Activated naive CD4-positive, alpha-beta T cell treated with anti-CD3 and anti-CD28 coated beads, Interleukin-2, amount 10 ng/mL, durations not matched to agents 7 days and 5 days (primary cell): ENCODE results near the gene AGFG1.

Source experiments
- CTCF ChIA-PET: fragments of 350-600 bp; sonication (Branson Sonifier 250); formaldehyde crosslinking; loops from one replicate; lab custom pipeline; 2021; ENCODE audit warnings: antibody characterized with exemption; lab: Charles Lee
- DNase-seq: peaks from one replicate; pipeline ENCODE4 v3.0.0-alpha.2; 2020
- H3K27ac Mint-ChIP-seq: one replicate; pipeline ENCODE4 v1.8.0; 2021; ENCODE audit warnings: mild to moderate bottlenecking, moderate library complexity, mixed read lengths
- H3K27me3 Mint-ChIP-seq: one replicate; pipeline ENCODE4 v1.8.0; 2021; ENCODE audit warnings: mild to moderate bottlenecking, mixed read lengths
- H3K36me3 Mint-ChIP-seq: one replicate; pipeline ENCODE4 v1.8.0; 2021; ENCODE audit warnings: mixed read lengths
- H3K4me1 Mint-ChIP-seq: one replicate; pipeline ENCODE4 v1.8.0; 2021; ENCODE audit warnings: mixed read lengths
- H3K4me3 Mint-ChIP-seq: one replicate; pipeline ENCODE4 v1.8.0; 2021; ENCODE audit warnings: mild to moderate bottlenecking, moderate library complexity, mixed read lengths
- H3K9me3 Mint-ChIP-seq: one replicate; pipeline ENCODE4 v1.8.0; 2021; ENCODE audit warnings: mixed read lengths

AGFG1 gene

DNA sequence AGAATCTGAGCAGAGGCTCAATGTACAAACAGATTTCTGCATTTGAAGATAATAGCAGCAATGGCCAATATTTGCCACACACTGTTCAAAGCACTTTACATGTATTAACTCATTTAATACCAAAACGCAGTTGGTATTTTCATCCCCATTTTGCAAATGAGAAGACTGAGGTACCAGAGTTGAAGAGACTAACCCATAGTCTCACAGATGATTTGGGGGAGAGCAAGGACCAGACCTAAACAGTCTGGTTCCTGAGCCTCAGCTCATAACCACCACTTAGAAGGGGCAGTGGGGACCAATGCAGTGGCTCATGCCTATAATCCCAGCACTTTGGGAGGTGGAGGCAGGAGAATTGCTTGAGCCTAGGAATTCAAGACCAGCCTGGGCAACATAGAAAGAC is 18.1 kb upstream of the AGFG1 start:
- no peak overlapping the region for H3K4me3 Mint-ChIP-seq
- DNase-seq, result no peak
- H3K27ac Mint-ChIP-seq, result no peak overlapping the region
- CTCF ChIA-PET, result no interaction called here
- H3K4me1 Mint-ChIP-seq, result peaks cover 5% of the 10 kb centered on the region
- H3K36me3 Mint-ChIP-seq, result no peaks in the 10 kb centered on the region
- H3K27me3 Mint-ChIP-seq, result peaks cover 4% of the 10 kb centered on the region
- H3K9me3 Mint-ChIP-seq, result no peaks in the 10 kb centered on the region

DNA sequence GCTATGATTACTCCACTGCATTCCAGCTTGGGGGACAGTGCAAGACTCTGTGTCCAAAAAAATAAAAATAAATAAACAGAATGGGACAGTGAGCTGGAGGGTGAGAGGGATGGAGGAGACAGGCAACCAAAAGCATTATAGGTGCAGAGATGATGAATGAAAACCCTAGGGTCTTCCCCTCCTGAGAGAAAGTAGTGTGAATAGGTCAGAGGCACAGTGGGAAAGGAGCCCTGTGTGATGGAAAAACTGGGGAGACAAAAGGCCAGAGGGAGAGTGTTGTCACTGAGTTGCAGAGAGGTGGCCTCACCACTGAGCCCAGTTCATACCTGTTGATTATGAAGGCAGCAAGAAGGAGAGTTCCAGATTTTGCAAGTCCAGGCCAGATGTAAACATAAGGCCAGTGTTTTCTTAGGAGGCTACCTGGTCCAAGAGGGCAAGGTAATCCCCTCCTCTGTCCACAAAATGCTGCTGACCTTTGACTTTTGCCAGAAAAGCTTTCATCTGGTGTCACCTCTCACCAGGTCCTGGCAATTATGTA is 17.6 kb upstream of the AGFG1 start:
- no peaks in the 10 kb centered on the region for H3K9me3 Mint-ChIP-seq
- H3K4me1 Mint-ChIP-seq, result peaks cover 7% of the 10 kb centered on the region
- peak overlapping the region; percentile 14 for H3K27ac Mint-ChIP-seq
- no peaks in the 10 kb centered on the region for H3K36me3 Mint-ChIP-seq
- CTCF ChIA-PET, result no interaction called here
- H3K27me3 Mint-ChIP-seq, result no peaks in the 10 kb centered on the region
- H3K4me3 Mint-ChIP-seq, result no peak overlapping the region
- DNase-seq, result no peak

DNA sequence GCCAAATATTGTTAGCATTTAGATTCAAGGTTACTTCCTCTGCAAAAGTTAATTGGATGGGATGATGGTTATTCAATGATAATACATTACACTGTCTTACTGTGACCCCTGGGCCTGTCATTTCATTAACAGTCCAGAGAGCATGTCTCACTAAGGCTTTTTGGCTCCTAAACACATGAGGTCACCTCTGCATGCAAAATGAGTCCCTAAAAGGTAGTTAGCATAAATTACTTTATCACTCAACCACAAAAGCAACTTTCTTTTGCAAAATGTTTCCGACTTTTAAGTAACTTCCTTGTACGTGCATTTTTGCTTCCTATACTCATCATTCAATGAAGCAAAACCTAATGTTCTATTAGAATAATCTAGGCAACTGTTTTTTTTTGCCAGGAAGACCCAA is 16.8 kb upstream of the AGFG1 start:
- DNase-seq, result no peak
- no peaks in the 10 kb centered on the region for H3K9me3 Mint-ChIP-seq
- H3K4me1 Mint-ChIP-seq, result peaks cover 13% of the 10 kb centered on the region
- H3K4me3 Mint-ChIP-seq, result no peak overlapping the region
- no peaks in the 10 kb centered on the region for H3K27me3 Mint-ChIP-seq
- H3K36me3 Mint-ChIP-seq, result no peaks in the 10 kb centered on the region
- CTCF ChIA-PET, result no interaction called here
- no peak overlapping the region for H3K27ac Mint-ChIP-seq

DNA sequence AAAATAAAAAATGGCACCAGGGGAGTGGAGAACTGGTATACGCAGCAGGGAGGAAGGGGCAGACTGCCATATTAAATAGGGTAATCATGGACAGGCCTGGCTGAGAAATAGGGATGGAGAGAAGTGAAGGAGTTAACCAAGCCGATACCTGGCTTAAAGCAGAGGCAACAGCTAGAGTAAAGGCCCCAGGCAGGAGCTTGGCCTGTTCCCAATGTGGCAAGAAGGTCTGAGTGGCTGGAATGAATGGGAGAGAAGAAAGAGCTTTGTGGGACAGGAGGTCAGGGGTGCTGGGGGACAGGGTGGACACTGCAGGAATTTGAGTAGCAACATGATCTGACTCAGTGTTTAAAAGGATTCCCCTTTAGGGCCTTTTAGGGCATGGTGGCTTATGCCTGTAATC is 15.9 kb upstream of the AGFG1 start:
- Mint-ChIP-seq H3K4me3 (no peak overlapping the region), H3K27me3 (no peaks in the 10 kb centered on the region), H3K27ac (no peak overlapping the region), H3K9me3 (no peaks in the 10 kb centered on the region), H3K36me3 (no peaks in the 10 kb centered on the region), H3K4me1 (peaks cover 21% of the 10 kb centered on the region)
- DNase-seq, result no peak
- CTCF ChIA-PET, result no interaction called here

DNA sequence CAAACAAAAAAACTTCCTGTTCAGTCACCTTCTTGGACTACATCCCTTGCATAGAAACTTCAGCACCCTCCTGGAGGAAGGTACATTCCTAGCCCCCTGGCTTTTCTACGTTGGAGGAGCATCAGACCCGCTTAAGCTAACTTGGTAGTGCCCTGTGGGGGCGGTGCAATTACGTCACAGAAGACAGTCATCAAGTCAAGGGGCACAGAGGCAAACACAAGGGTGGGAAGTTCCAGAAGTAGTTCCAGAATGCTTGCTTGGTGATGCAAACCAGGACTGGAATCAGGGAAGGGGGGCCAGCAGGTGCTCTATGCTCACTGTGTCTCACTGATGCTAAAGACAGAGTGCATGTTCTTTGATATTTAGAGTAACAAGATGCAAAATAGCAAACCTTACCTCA is 15.2 kb upstream of the AGFG1 start:
- H3K27me3 Mint-ChIP-seq, result no peaks in the 10 kb centered on the region
- DNase-seq, result no peak
- H3K27ac Mint-ChIP-seq, result no peak overlapping the region
- CTCF ChIA-PET, result no interaction called here
- H3K36me3 Mint-ChIP-seq, result no peaks in the 10 kb centered on the region
- peaks cover 26% of the 10 kb centered on the region for H3K4me1 Mint-ChIP-seq
- no peaks in the 10 kb centered on the region for H3K9me3 Mint-ChIP-seq
- no peak overlapping the region for H3K4me3 Mint-ChIP-seq

DNA sequence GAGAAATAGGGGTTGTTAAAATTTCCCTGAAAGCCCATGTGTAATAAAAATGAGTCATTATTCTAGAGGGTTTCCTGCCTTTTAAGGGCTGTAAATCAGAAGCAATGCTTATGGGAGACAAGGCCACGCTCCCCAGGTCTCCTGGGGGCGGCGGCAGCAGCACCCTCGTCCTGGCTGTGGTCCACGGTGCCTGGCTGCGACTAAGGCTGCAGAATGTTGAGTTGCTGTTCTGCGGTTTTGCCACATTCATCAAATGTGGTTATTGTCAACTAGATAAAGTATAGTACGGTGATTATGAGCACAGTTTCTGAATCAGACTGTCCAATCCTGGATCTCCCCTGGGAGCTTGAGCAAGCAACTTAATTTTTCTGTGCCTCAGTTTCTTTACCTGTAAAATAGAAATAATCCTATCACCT is 11.9 kb upstream of the AGFG1 start:
- Mint-ChIP-seq H3K27ac (peak overlapping the region; percentile 13), H3K4me3 (no peak overlapping the region), H3K4me1 (peaks cover 59% of the 10 kb centered on the region), H3K9me3 (no peaks in the 10 kb centered on the region), H3K36me3 (no peaks in the 10 kb centered on the region), H3K27me3 (no peaks in the 10 kb centered on the region)
- CTCF ChIA-PET, result no interaction called here
- DNase-seq, result peak; percentile 64

DNA sequence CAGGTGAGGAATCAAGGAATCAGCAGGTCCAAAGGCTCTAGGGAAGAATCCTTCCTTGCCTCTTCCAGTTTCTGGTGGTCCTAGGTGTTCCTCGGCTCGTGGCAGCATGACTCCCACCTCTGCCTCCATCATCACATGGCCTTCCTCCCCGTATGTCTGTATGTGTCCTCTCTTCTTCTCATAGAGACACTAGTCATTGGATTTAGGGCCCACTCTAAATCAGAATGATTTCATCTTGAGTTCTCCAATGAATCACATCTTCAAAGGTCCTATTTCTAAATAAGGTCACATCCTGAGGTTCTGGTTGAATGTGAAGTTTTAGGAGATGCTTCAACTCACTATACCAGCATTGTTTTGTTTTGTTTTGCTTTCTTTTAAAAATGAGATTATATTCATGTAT is 11.1 kb upstream of the AGFG1 start:
- no peaks in the 10 kb centered on the region for H3K27me3 Mint-ChIP-seq
- H3K27ac Mint-ChIP-seq, result peak overlapping the region; percentile 38
- no peak overlapping the region for H3K4me3 Mint-ChIP-seq
- H3K4me1 Mint-ChIP-seq, result peaks cover 67% of the 10 kb centered on the region
- no peak for DNase-seq
- H3K36me3 Mint-ChIP-seq, result no peaks in the 10 kb centered on the region
- no peaks in the 10 kb centered on the region for H3K9me3 Mint-ChIP-seq
- CTCF ChIA-PET, result interaction anchor here (1.3 kb wide), 1 partner anchor 305 kb away, joined by 3 read pairs; no protein-coding TSS in a partner anchor

DNA sequence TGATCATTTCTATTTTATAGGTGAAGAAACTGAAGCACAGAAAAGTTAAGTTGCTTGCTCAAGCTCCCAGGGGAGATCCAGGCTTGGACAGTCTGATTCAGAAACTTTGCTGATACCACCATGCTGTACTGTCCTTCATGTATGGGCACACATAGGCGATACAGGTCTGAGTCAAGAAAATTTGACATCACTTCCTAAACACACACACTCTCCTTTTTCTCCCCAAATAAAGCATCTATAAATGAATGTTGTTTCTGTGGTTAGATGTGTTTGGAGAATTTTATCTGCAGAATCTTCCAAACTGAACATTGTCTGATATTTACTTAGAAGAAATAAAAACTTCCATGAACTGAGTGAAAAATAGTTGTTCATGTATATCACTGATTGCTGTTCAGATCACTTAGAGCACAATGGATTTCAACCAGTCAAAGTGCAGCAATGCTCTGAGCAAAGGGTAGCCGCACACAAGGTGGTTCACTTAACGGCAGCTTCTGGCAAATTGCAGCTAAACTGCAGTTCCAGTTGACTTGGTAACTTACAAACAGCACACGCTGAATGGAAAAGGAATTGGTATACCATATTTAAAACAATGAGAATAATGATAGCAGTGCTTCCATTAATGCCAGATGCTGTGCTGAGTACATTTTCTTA is 10.0 kb upstream of the AGFG1 start:
- DNase-seq, result no peak
- CTCF ChIA-PET, result interaction anchor here (1.3 to 2.4 kb wide), 2 partner anchors 9 to 304 kb away, joined by 3 to 6 read pairs; no protein-coding TSS in a partner anchor
- no peaks in the 10 kb centered on the region for H3K27me3 Mint-ChIP-seq
- no peaks in the 10 kb centered on the region for H3K9me3 Mint-ChIP-seq
- H3K4me3 Mint-ChIP-seq, result no peak overlapping the region
- no peaks in the 10 kb centered on the region for H3K36me3 Mint-ChIP-seq
- H3K27ac Mint-ChIP-seq, result peak overlapping the region; percentile 50
- peaks cover 78% of the 10 kb centered on the region for H3K4me1 Mint-ChIP-seq

DNA sequence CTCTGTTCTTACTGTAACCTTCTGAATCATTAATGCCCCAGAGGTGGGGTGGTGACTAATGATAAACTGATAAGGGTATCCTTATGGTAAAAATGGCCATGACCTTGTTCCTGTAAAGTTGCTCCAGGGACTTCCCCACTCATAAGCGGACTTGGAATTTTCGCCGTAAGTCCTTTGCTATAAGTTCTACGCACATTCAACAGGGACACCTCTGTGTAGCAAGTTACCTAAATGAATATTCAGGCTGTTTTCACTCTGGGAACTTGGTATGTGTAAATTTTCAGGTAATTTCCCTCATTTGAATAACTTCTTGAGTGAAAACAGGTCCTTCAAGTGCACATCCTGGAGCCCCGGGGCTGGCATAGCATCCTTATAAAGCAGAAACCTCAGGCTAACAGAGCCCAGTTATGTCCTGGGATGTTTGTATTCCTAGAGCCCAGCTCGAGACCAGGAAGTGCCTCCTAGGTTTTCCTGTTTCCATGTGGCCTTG is 9.4 kb upstream of the AGFG1 start:
- CTCF ChIA-PET, result interaction anchor here (0.7 to 2.4 kb wide), 2 partner anchors 9 to 13 kb away, joined by 3 to 6 read pairs; no protein-coding TSS in a partner anchor
- Mint-ChIP-seq H3K4me1 (peaks cover 84% of the 10 kb centered on the region), H3K9me3 (no peaks in the 10 kb centered on the region)

DNA sequence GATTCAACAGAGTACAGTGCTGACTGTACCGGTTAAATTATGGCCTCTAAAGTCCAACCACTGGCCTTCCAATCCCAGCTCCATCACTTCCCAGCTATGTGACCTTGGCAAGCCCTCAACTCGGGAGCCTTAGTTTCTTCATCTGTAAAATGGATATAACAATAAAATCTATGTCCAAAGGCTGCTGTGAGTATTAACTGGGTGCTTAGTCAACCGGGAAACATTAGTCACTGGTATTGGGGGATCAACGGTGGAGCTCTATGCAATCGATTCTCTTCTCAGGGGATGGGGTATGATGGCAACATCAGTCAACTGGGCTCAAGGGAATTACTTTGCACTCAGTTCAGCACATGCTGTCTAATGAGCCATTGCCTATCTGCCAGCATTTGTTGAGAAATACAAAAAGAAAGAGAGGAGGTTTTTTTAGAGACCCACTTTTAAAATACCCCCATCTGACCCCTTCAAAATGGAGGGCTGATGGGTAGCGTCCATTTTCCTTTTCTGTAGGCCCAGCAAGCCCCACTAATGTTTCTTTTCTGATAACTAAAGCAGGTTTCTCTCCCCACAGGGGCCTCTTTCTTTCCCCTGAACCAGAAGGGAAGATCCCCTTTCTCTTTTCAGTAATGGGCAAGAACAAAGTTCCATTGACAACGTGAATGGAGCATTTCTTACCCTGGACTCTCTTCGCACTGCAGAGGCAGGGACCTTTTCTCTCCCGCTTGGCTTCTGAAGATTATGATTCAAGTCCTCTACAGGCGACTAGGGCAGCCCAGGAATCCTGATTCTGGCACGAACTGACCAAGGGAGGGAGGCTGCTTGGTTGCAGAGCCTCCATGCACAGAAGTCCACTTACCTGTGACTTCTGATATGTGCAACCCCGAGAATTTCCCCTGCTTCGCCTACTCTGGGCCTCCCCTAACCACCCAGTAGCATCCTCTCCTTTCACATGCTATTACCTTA is 8.7 kb upstream of the AGFG1 start:
- no peak for DNase-seq
- Mint-ChIP-seq H3K27me3 (no peaks in the 10 kb centered on the region), H3K27ac (peak overlapping the region; percentile 89), H3K9me3 (no peaks in the 10 kb centered on the region), H3K4me1 (peaks cover 91% of the 10 kb centered on the region), H3K4me3 (no peak overlapping the region), H3K36me3 (no peaks in the 10 kb centered on the region)
- CTCF ChIA-PET, result interaction anchor here (0.7 to 2.4 kb wide), 3 partner anchors 8 to 12 kb away, joined by 3 to 13 read pairs (median 6); no protein-coding TSS in a partner anchor

More for the DNA sequence above, 9.4 kb upstream of the AGFG1 start:
- DNase-seq, result no peak
- H3K27ac Mint-ChIP-seq, result no peak overlapping the region
- no peak overlapping the region for H3K4me3 Mint-ChIP-seq
- H3K27me3 Mint-ChIP-seq, result no peaks in the 10 kb centered on the region
- no peaks in the 10 kb centered on the region for H3K36me3 Mint-ChIP-seq

DNA sequence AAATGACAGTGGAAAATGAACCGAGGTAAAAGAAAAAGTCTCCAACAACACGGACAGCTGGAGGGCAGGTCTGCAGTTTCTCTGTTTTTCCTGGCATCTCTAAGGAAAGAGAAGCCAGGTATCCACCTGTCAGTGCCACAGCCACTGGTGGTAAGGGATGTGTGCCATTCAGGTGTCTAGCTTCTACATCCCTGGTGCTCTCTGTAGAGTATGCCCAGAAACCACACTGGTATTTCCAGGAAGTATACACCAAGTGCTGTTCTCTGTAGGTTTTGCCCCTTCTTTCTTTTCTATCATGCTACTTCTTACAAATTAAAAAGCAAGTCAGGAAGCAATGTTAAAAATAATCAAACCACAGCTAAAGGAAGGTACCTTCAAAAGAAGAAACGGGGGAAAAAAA is 7.6 kb upstream of the AGFG1 start:
- peaks cover 84% of the 10 kb centered on the region for H3K4me1 Mint-ChIP-seq
- CTCF ChIA-PET, result interaction anchor here (1.1 to 2.3 kb wide), 2 partner anchors 9 to 15 kb away, joined by 6 to 13 read pairs; no protein-coding TSS in a partner anchor
- no peaks in the 10 kb centered on the region for H3K9me3 Mint-ChIP-seq
- peak overlapping the region; percentile 5 for H3K4me3 Mint-ChIP-seq
- peak overlapping the region; percentile 89 for H3K27ac Mint-ChIP-seq
- no peaks in the 10 kb centered on the region for H3K36me3 Mint-ChIP-seq
- DNase-seq, result peak; percentile 45
- no peaks in the 10 kb centered on the region for H3K27me3 Mint-ChIP-seq

DNA sequence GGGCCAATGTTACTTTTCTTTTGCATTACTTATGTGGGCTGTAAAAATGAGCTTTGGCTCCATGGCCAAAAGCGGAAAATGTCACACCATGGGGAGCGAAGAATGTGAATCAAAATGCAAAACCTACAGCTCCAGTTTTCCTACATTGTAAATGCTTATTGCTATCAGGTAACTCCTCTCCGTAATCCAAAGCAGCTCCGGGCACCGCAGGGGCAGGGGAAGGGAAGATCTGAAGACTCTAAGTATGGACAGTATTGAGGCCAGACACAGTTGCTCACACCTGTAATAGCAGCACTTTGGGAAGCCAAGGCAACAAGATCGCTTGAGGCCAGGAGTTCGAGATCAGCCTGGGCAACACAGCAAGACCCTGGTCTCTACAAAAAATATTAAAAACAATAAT is 7.1 kb upstream of the AGFG1 start:
- no peak for DNase-seq
- no peaks in the 10 kb centered on the region for H3K36me3 Mint-ChIP-seq
- H3K27ac Mint-ChIP-seq, result peak overlapping the region; percentile 89
- H3K27me3 Mint-ChIP-seq, result no peaks in the 10 kb centered on the region
- peak overlapping the region; percentile 5 for H3K4me3 Mint-ChIP-seq
- peaks cover 82% of the 10 kb centered on the region for H3K4me1 Mint-ChIP-seq
- CTCF ChIA-PET, result interaction anchor here (0.7 to 2.3 kb wide), 3 partner anchors 9 to 106 kb away, joined by 5 to 13 read pairs (median 6); no protein-coding TSS in a partner anchor
- H3K9me3 Mint-ChIP-seq, result no peaks in the 10 kb centered on the region

DNA sequence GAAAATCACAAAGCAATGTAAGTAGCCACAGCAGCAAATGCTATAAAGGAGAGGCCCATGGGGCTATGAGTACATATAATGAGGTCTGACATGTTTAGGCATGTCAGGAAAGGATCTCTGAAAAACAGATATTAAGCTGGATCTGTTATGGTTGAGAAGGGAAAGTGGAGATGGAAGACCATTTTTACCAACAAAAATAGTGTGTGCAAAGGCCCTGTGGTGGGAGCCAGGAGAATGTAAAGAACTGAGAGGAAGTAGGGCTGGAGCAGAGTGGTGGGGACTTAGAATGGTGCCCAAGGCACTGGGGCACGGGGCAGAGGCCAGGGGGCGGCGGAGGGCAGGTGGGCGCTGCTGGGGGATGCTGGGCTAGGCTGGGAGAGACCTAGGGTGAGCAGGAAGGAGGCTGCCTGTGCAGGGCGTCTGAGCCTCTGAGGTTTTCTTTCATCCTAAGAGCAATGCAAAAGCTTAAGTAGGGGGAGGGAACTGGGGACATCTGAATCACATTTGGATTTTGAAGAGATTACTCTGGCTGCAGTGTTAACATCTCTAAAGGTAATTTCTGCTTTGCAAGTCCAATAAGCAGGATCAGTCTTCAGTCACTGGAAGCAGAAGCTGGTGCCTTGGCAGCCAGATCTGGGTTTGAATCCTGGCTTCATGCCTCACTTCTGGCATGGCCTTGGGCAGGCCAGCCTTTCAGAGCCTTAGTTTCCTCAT is 4.9 kb upstream of the AGFG1 start:
- CTCF ChIA-PET, result interaction anchor here (0.6 to 1.3 kb wide), 3 partner anchors 13 to 108 kb away, joined by 3 to 4 read pairs (median 4); no protein-coding TSS in a partner anchor
- Mint-ChIP-seq H3K27me3 (no peaks in the 10 kb centered on the region), H3K27ac (peak overlapping the region; percentile 80), H3K36me3 (no peaks in the 10 kb centered on the region), H3K4me3 (no peak overlapping the region), H3K9me3 (no peaks in the 10 kb centered on the region), H3K4me1 (peaks cover 69% of the 10 kb centered on the region)
- no peak for DNase-seq
